K562 (cell line): Measurements from ENCODE around the gene ITPR2. TPM values are rescaled to one million over a fixed set of nuclear protein-coding genes. Genes with fewer than 3 reads are reported as not detected.

Experiments used
- ATAC-seq: fragments of 200-7000 bp; cut with Tn5 transposase; 3 replicates; pipeline ENCODE4 v1.9.1; 2020; ENCODE audit warnings: moderate library complexity
- BruUV-seq: library from RNA; stranded (reverse); fragments of 400-500 nt; replicated peaks from 2 replicates; lab custom pipeline; 2021; lab: Mats Ljungman, UMichigan
- CTCF ChIA-PET: fragments of 300-600 bp; formaldehyde crosslinking; extraction: SDS; loops from one replicate; lab custom pipeline; 2021; ENCODE audit warnings: low intra/inter-chr PET ratio; lab: Yijun Ruan, JAX
- POLR2A ChIA-PET: fragments of 300-600, 350-650 bp; sonication (Branson Sonifier 250); formaldehyde crosslinking; extraction: SDS; loops from one replicate; lab custom pipeline; 2021; ENCODE audit warnings: antibody characterized with exemption, inconsistent platforms; lab: Yijun Ruan, JAX
- DNase-seq, 4 experiments: peaks; one replicate each; pipeline versions ENCODE4 v3.0.0 to v3.0.0-alpha.2; 2011 to 2018; ENCODE audit warnings: low spot score in 3 of 4, mixed read lengths in 3 of 4; ENCODE audit errors: extremely low read depth in 1 of 4
- FAIRE-seq: peaks from 2 replicates; lab custom pipeline; 2011; peaks lifted over from hg19 to GRCh38; lab: Jason Lieb, UNC
- H2AFZ ChIP-seq: 2 replicates; pipeline ENCODE4 v1.6.0; 2011; ENCODE audit warnings: low read depth, low read length, control low read depth, inconsistent platforms
- H3K27ac ChIP-seq: fragments of 200-600 bp; 3 replicates; pipeline ENCODE4 v1.8.0; 2011; ENCODE audit warnings: low read depth, mild to moderate bottlenecking, control low read depth, inconsistent platforms, low read length, moderate library complexity, mixed read lengths; ENCODE audit errors: extremely low read depth
- H3K27me3 ChIP-seq, 2 experiments: fragments of 300-600 bp in 1 of 2; 2 replicates in 1 of 2; 3 replicates in 1 of 2; pipeline versions ENCODE4 v1.6.0 to v1.8.0; 2011; ENCODE audit warnings: inconsistent platforms in 2 of 2, low read length in 2 of 2, mild to moderate bottlenecking in 1 of 2, mixed read lengths in 1 of 2, moderate library complexity in 1 of 2; ENCODE audit not compliant: control insufficient read depth in 2 of 2, insufficient read depth in 2 of 2
- H3K36me3 ChIP-seq: fragments of 300-600 bp; 3 replicates; pipeline ENCODE4 v1.8.0; 2011; ENCODE audit warnings: mild to moderate bottlenecking, low read length, inconsistent platforms; ENCODE audit not compliant: control insufficient read depth, insufficient read depth
- H3K4me1 ChIP-seq, 2 experiments: fragments of 200-600 bp in 1 of 2; replicated peaks in 1 of 2; 2 replicates in 1 of 2; 3 replicates in 1 of 2; pipeline versions ENCODE4 v1.5.1 to v1.8.0; 2011; ENCODE audit warnings: inconsistent platforms in 2 of 2, low read length in 2 of 2, mild to moderate bottlenecking in 1 of 2, mixed read lengths in 1 of 2, moderate library complexity in 1 of 2; ENCODE audit not compliant: control insufficient read depth in 2 of 2, insufficient read depth in 2 of 2
- H3K4me2 ChIP-seq: 2 replicates; pipeline ENCODE4 v1.6.1; 2011; ENCODE audit warnings: low read length, control low read depth, inconsistent platforms, mixed read lengths; ENCODE audit not compliant: insufficient read depth
- H3K4me3 ChIP-seq: fragments of 200-600 bp; sonication (generic), shearing (Covaris generic); 2 replicates; pipeline ENCODE4 v1.5.1; 2016; ENCODE audit warnings: control low read depth, inconsistent platforms
- H3K79me2 ChIP-seq: fragments of 200-600 bp; 3 replicates; pipeline ENCODE4 v1.8.0; 2011; ENCODE audit warnings: low read length, inconsistent platforms; ENCODE audit not compliant: control insufficient read depth, insufficient read depth
- H3K9ac ChIP-seq, 2 experiments: 2 replicates each; pipeline versions ENCODE4 v1.6.0 to v1.6.1; 2011; ENCODE audit warnings: low read depth in 2 of 2, low read length in 2 of 2, control low read depth in 1 of 2, inconsistent platforms in 1 of 2, mild to moderate bottlenecking in 1 of 2, mixed read lengths in 1 of 2; ENCODE audit not compliant: insufficient read depth in 1 of 2
- H3K9me1 ChIP-seq: one replicate; pipeline ENCODE4 v1.6.0; 2011; ENCODE audit warnings: inconsistent platforms, mild to moderate bottlenecking, low read length, moderate library complexity; ENCODE audit not compliant: control insufficient read depth, insufficient read depth
- H3K9me3 ChIP-seq: replicated peaks from 2 replicates; pipeline ENCODE4 v1.5.1; 2011; ENCODE audit warnings: low read depth, low read length, inconsistent platforms; ENCODE audit not compliant: control insufficient read depth, insufficient read depth
- H4K20me1 ChIP-seq: replicated peaks from 2 replicates; pipeline ENCODE4 v1.6.1; 2011; ENCODE audit warnings: low read length, inconsistent platforms, mixed read lengths; ENCODE audit not compliant: control insufficient read depth, insufficient read depth
- BHLHE40 ChIP-seq: IDR thresholded peaks from 2 replicates; pipeline ENCODE4 v1.6.1; 2011; ENCODE audit warnings: low read length, improper control_type of control experiment
- CEBPG ChIP-seq, 3 experiments: fragments of 200-800 bp in 1 of 3; sonication (Bioruptor generic) in 1 of 3; sonication (generic) in 1 of 3; formaldehyde crosslinking in 1 of 3; IDR thresholded peaks in 2 of 3; conservative IDR thresholded peaks in 1 of 3; 2 replicates each; pipeline versions ENCODE4 v1.6.1 to v1.8.0; 2016 to 2022; ENCODE audit warnings: missing compliant biosample characterization in 2 of 3, missing genetic modification characterization in 2 of 3, mild to moderate bottlenecking in 1 of 3, missing genetic modification reagents in 1 of 3
- FOS ChIP-seq: IDR thresholded peaks from 3 replicates; pipeline ENCODE4 v1.6.1; 2011; ENCODE audit not compliant: insufficient read length; ENCODE audit errors: extremely low read depth
- HDAC2 ChIP-seq: fragments of 450-650 bp; IDR thresholded peaks from 2 replicates; pipeline ENCODE4 v1.6.1; 2016; ENCODE audit warnings: mild to moderate bottlenecking
- MCM2 ChIP-seq: fragments of 450-650 bp; IDR thresholded peaks from 2 replicates; pipeline ENCODE4 v1.6.1; 2017; ENCODE audit warnings: low read depth, mild to moderate bottlenecking
- ZNF239 ChIP-seq: fragments of 250-450 bp; sonication (Bioruptor Pico); IDR thresholded peaks from 2 replicates; pipeline ENCODE4 v1.4.0; 2020; ENCODE audit warnings: mild to moderate bottlenecking
- ZNF561 ChIP-seq: fragments of 450-650 bp; formaldehyde crosslinking; conservative IDR thresholded peaks from 2 replicates; pipeline ENCODE4 v1.4.0; 2020; ENCODE audit warnings: mild to moderate bottlenecking, moderate library complexity
- ZNF589 ChIP-seq: fragments of 200-800 bp; sonication (Bioruptor generic); IDR thresholded peaks from 2 replicates; pipeline ENCODE4 v1.6.1; 2016; ENCODE audit warnings: low read depth, missing genetic modification characterization, missing compliant biosample characterization
- ZNF780A ChIP-seq: fragments of 250-450 bp; sonication (Bioruptor Pico); IDR thresholded peaks from 2 replicates; pipeline ENCODE4 v1.5.0; 2021; ENCODE audit warnings: mild to moderate bottlenecking
- WGBS: fragments of 100-300 bp; shearing (Covaris generic); methylation state at CpG from one replicate; pipeline ENCODE4 v1.1.6; 2016; ENCODE audit warnings: low coverage, mixed read lengths; ENCODE audit not compliant: insufficient coverage; ENCODE audit errors: missing lambda C conversion rate; 5-methylcytosine and 5-hydroxymethylcytosine counted together
- in situ Hi-C: fragments of 300-500 bp; cut with MboI; formaldehyde crosslinking; loops from 4 replicates; pipeline ENCODE4 v1.15.0; 2018; ENCODE audit warnings: inconsistent platforms, mixed read lengths
- intact Hi-C: fragments of 100-400 bp; cut with micrococcal nuclease; formaldehyde crosslinking; loops from 2 replicates; pipeline ENCODE4 v1.14.2; 2022
- polyA plus RNA-seq, 8 experiments: library from polyadenylated mRNA; depleted of rRNA in 4 of 8; stranded (reverse) in 5 of 8; unstranded in 3 of 8; fragments of >200 nt; fragmentation: Nextera tagmentation in 2 of 8; fragmentation: Illumina TruSeq in 1 of 8; extraction: Ambion mirVana in 2 of 8; extraction: Trizol in 1 of 8; gene quantifications; 2 replicates each; pipeline versions ENCODE4 v1.2.1 to v1.2.3, GENCODE V29; 2011 to 2014; ENCODE audit warnings: inconsistent platforms in 1 of 8, missing spikeins in 1 of 8
- total RNA-seq, 7 experiments: library from RNA; depleted of rRNA in 6 of 7; stranded (reverse); fragments of >200 nt in 6 of 7; fragmentation: Illumina TruSeq in 2 of 7; extraction: Trizol in 2 of 7; gene quantifications; 2 replicates each; pipeline versions ENCODE4 v1.2.1 to v1.2.3, GENCODE V29; 2011 to 2021; ENCODE audit warnings: low replicate concordance in 1 of 7
- TF ChIP-seq, protein P1 (sequence below): IDR thresholded peaks from 3 replicates; pipeline ENCODE4 v1.6.1; 2011; ENCODE audit warnings: borderline replicate concordance, mild to moderate bottlenecking; ENCODE audit not compliant: insufficient read length, insufficient read depth
- TF ChIP-seq, protein P2 (sequence below): sonication (generic); formaldehyde crosslinking; IDR thresholded peaks from 2 replicates; pipeline ENCODE4 v1.8.0; 2022; ENCODE audit warnings: mild to moderate bottlenecking, missing genetic modification reagents
- TF ChIP-seq, protein P3 (sequence below): sonication (generic); formaldehyde crosslinking; IDR thresholded peaks from 2 replicates; pipeline ENCODE4 v1.9.0; 2022; ENCODE audit warnings: mild to moderate bottlenecking, missing genetic modification reagents
- TF ChIP-seq, protein P4 (sequence below): fragments of 450-650 bp; IDR thresholded peaks from 2 replicates; pipeline ENCODE4 v1.6.1; 2016; ENCODE audit warnings: mild to moderate bottlenecking

ITPR2 gene
- total and polyA plus RNA-seq, 9 of the 15 experiments (the other 6 are each of a cell fraction or from before 2014, with no cell fraction given), result 0.21 to 3.3 (median 0.95) TPM

DNA sequence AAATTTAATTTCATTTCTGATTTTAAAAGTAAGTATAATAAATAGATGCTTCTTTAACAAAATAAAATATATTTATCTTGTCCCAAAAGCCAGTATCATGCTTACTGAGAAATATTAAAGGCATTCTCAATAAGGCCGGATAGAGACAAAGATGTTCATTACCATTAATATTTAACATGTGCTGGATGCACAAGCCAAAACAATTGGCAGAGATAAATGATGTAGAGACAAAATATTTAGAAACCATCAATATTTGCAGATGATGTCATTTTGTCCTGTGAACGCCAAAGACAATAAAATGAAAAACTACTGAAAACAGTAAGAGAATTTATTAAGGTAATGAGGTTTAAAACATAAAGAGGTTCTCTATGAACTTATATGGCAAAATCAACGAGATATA lies 313.5 kb downstream of the ITPR2 start:
- Histone ChIP-seq H3K4me2 (no peak overlapping the region), H3K79me2 (no peaks in the 10 kb centered on the region), H3K4me1 (no peaks in the 10 kb centered on the region), H3K9ac (no peak overlapping the region), H3K36me3 (no peaks in the 10 kb centered on the region), H3K4me3 (no peak overlapping the region), H3K27me3 (no peaks in the 10 kb centered on the region), H3K9me1 (no peaks in the 10 kb centered on the region), H4K20me1 (no peaks in the 10 kb centered on the region), H2AFZ (no peak overlapping the region), H3K9me3 (no peaks in the 10 kb centered on the region), H3K27ac (no peak overlapping the region)
- FAIRE-seq, result no peak
- TF ChIP-seq BHLHE40 (no peak), FOS (no peak), ZNF780A (no peak), MCM2 (no peak), ZNF589 (CRISPR knock-in tag) (no peak), ZNF561 (CRISPR knock-in tag) (no peak), ZNF239 (CRISPR knock-in tag) (no peak), CEBPG (CRISPR knock-in tag; IDR thresholded peaks at IDR 0.05) (no peak), CEBPG (tag; conservative IDR thresholded peaks at IDR 0.05 in 1 of 2, IDR thresholded peaks at IDR 0.05 in 1 of 2) (no peak), HDAC2 (no peak)
- TF ChIP-seq, protein P1, sequence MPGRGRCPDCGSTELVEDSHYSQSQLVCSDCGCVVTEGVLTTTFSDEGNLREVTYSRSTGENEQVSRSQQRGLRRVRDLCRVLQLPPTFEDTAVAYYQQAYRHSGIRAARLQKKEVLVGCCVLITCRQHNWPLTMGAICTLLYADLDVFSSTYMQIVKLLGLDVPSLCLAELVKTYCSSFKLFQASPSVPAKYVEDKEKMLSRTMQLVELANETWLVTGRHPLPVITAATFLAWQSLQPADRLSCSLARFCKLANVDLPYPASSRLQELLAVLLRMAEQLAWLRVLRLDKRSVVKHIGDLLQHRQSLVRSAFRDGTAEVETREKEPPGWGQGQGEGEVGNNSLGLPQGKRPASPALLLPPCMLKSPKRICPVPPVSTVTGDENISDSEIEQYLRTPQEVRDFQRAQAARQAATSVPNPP, result no peak
- TF ChIP-seq, protein P2, sequence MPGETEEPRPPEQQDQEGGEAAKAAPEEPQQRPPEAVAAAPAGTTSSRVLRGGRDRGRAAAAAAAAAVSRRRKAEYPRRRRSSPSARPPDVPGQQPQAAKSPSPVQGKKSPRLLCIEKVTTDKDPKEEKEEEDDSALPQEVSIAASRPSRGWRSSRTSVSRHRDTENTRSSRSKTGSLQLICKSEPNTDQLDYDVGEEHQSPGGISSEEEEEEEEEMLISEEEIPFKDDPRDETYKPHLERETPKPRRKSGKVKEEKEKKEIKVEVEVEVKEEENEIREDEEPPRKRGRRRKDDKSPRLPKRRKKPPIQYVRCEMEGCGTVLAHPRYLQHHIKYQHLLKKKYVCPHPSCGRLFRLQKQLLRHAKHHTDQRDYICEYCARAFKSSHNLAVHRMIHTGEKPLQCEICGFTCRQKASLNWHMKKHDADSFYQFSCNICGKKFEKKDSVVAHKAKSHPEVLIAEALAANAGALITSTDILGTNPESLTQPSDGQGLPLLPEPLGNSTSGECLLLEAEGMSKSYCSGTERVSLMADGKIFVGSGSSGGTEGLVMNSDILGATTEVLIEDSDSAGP (CRISPR knock-in tag), result no peak
- TF ChIP-seq, protein P3, sequence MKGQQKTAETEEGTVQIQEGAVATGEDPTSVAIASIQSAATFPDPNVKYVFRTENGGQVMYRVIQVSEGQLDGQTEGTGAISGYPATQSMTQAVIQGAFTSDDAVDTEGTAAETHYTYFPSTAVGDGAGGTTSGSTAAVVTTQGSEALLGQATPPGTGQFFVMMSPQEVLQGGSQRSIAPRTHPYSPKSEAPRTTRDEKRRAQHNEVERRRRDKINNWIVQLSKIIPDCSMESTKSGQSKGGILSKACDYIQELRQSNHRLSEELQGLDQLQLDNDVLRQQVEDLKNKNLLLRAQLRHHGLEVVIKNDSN (CRISPR knock-in tag), result no peak
- TF ChIP-seq, protein P4, sequence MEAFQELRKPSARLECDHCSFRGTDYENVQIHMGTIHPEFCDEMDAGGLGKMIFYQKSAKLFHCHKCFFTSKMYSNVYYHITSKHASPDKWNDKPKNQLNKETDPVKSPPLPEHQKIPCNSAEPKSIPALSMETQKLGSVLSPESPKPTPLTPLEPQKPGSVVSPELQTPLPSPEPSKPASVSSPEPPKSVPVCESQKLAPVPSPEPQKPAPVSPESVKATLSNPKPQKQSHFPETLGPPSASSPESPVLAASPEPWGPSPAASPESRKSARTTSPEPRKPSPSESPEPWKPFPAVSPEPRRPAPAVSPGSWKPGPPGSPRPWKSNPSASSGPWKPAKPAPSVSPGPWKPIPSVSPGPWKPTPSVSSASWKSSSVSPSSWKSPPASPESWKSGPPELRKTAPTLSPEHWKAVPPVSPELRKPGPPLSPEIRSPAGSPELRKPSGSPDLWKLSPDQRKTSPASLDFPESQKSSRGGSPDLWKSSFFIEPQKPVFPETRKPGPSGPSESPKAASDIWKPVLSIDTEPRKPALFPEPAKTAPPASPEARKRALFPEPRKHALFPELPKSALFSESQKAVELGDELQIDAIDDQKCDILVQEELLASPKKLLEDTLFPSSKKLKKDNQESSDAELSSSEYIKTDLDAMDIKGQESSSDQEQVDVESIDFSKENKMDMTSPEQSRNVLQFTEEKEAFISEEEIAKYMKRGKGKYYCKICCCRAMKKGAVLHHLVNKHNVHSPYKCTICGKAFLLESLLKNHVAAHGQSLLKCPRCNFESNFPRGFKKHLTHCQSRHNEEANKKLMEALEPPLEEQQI, result no peak
- no TSS peak for BruUV-seq
- in situ Hi-C loops (no loop called here), intact Hi-C loops (no loop called here)
- ChIA-PET POLR2A (no interaction called here), CTCF (no interaction called here)
- no peak for DNase-seq
- no peak for ATAC-seq
- WGBS, result 0% methylated on average over 3 of the region's 3 CpGs
